M059J (cell line): Measurements from ENCODE around the gene PPT1. TPM values are rescaled to one million over a fixed set of nuclear protein-coding genes. Genes with fewer than 3 reads are reported as not detected.
A peak's percentile ranks its signal among the peaks of the same experiment; 100 is the strongest.

Experiments used
- DNase-seq: peaks from one replicate; pipeline ENCODE4 v3.0.0-alpha.2; 2012; ENCODE audit warnings: low read depth
- total RNA-seq: library from RNA; depleted of rRNA; stranded (reverse); fragments of >200 nt; shearing (Covaris generic); gene quantifications from 2 replicates; pipeline ENCODE4 v1.2.3, GENCODE V29; 2014

PPT1 gene
- total RNA-seq, 1 experiment from 2014 or later: 112 TPM

DNA sequence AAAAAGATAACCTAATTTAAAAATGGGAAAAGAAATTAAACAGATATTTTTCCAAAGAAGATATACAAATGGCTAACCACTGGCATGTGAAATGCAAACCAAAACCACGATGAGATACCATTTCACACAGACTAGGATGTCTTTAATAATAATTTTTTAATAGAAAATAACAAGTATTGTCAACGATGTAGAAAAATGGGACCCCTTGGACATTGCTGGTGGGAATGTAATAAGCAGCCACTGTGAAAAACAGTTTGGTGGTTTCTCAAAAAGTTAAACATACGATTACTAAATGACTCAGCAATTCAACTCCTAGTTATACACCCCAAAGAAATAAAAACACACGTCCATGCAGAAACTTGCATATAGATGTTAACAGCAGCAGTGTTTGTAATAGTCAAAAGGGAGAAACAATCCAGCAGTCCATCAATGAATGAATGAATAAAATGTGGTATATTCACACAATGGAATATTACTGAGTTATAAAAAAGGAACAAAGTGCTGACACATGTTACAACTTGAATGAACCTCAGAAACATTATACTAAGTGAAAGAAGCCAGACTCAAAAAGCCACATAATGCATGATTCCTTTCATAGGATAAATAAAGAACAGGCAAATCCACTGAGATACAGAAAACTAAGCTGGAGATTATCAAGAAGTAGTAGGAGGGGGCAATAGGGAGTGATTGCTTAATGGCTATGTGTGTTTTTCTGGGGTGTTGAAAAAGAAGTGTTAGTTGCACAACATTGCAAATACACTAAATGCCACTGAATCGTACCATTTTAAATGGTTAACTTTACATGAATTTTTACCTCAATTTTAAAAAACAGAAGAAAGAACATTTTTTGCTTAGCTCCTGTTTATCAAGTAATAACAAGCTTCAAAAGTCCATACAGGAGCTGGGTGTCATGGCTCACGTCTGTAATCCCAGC lies 4.1 kb downstream of the PPT1 start:
- no peak for DNase-seq

DNA sequence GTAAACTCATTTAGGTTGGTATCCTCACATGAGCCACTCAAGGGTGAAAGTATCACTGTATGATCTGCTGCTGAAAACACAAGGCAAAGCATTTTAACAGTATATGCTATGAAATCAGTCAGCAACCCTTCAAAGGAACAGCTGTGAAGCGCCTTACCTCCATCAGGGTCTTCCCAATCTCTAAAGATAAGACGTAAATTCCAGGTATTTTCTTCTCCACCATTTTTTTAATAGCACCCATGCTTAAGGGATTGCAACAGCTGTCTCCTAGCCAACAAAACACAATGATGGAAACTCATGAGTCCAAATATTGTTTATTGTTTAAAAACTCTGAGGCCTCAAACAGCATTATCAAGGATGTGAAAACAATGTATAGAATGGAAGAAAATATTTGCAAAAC lies 4.8 kb downstream of the PPT1 start:
- no peak for DNase-seq

DNA sequence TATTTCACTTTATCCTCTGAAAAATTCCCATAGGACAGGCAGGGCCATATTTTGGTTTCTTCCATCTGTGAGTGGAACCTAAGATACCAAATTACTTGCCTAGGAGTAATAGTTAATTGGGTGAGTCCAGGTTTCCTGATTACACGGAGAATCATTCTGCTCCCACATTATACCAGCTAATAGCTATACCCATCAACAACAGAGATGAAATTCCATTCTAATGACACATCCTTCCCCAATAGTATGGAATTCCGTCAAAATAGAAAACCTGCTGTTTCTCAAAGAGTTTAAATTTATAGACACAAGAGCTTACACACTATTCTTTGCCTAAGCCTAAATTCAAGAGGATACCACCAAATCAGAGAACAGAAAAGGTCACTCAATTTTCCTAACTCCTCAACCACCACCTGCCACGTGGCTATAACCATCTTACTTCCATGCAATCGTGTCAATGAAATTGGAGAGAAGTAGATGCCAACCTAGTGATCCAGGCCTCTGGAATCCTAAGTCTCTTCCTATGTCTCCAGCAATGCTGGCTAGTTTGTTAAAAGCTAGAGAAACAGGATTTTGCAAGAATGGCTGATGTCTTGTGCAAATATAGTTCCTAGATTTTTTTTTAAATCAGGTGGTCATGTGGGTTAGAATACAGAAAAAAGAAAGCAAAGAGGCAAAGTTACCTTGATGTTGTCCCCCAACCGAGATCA lies 6.2 kb downstream of the PPT1 start:
- no peak for DNase-seq

DNA sequence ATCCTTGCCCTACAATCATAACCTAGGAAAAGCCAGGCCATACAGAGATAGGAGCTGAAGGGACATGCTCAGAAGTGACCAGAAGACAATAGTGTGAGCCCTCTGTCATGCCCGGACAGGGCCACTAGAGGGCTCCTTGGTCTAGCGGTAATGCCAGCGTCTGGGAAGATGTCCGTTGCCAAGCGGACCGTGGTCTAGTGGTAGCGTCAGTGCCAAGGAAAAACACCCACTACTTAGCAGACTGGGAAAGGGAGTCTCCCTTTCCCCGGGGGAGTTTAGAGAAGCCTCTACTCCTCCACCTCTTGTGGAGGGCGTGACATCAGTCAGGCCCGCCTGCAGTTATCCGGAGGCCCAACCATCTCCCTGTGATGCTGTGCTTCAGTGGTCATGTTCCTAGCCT lies 12.3 kb downstream of the PPT1 start:
- peak; percentile 61 for DNase-seq

DNA sequence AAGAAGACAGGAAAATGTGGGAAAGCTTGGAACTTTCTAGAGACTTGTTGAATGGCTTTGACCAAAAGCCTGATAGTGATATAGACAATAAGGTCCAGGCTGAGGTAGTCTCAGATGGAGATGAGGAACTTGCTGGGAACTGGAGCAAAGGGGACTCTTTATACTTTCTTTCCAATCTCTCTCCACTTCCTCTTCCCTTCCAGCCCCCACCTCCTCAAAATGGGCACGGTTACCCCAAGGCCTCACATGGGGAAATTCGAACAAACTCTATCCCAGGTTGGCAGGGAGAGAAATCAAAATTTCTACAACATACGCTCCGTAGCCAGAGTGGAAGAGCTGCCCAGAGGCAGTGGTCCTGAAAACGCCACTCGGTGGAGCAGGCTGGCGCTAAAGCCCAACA lies 15.2 kb downstream of the PPT1 start:
- no peak for DNase-seq

DNA sequence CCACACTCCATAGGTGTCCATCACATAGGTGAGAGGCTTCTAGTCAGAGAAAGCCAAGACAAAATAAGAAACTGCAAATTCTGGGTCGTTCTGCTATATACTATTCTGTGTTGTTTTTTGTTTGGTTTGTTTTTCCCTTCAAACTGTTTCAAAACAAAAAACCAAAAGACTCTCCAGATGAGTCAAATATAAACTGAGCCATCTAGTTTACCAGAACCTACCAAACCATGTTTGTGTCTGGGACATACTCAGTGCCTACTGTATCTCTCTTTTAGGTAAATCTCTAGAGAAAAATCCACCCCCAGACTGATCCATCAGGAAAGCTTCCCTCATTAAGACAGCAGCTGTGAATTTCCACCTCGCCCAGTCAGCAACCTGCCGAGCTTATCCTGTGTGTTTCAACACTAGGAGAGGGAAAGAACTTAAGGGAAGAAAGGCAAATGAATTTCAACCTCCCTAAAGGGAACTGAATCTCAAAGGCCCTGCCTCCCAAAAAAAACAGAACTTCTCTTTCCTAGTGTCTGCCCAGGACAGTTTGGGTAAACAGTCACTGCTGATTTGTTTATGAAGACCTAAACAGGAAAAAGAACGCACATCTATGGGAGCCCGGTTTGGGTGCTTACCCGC lies 17.2 kb downstream of the PPT1 start:
- DNase-seq: no peak

DNA sequence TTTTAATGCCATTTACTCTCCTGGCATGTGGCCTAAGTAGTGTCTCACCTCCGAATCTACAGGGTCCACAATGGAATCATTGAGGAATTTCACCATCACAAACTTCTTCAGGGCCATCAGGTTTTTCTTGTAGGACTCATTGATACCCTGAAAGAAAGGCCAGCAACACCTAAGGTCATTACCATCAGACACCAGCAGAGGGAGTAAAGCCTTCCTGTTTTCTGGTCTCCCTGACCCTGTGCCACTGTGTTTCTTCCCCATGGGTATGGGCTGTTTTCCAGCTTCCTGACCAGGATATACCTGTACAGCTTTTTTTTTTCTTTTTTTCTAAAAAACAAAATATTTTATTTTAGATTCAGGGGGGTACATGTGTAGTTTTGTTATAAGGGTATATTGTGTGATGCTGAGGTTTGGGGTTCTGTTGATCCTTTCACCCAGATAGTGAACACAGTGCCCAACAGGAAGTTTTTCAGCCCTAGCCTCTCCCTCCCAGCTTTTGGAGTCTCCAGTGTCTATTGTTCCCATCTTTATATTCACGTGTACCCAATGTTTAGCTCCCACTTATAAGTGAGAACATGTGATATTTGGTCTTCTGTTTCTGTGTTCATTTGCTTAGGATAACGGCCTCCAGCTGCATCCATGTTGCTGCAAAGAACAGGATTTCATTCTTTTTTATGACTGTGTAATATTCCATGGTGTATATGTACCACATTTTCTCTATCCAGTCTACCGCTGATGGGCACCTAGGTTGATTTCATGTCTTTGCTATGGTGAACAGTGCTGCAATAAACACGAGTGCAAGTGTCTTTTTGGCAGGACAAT lies 18.3 kb downstream of the PPT1 start:
- DNase-seq: peak; percentile 76

DNA sequence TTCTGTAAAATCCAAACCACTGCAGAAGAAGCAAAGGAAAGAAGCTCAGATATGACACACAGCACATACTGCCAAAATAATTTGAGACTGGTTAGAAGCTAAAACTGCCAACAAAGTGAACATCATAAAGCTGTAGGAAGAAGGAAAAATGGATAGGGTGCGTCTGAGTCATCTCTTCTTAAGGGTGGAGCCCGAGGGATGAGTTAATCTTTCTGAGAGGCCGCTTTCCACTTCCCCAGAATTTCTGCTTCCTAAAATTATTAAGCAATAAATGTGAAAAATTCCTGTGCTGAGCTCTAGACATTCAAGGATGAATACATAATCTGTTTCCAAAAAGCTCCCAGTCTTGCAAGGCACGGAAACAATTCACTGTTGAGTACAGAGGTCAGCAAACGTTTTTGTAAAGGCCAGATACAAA lies 20.1 kb downstream of the PPT1 start:
- peak; percentile 16 for DNase-seq

DNA sequence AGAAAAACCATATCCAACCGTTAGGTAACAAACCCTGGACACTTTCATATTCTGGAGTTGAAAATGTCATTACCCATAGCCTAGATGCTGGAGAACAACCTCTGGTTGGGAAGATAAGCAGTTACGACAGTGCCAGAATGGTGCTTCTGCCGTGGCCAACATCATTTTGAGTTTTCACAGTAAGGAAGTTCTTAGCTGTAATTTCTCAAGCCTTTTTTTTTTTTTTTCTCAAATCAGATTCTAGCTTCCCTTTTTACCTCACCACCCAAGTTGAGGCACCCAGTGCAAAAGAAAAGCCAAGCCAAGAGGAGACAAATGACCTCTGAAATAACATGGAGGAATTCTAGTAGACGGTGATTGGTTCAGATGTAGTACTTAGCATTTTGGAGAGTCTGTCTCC lies 21.8 kb downstream of the PPT1 start:
- DNase-seq: no peak

DNA sequence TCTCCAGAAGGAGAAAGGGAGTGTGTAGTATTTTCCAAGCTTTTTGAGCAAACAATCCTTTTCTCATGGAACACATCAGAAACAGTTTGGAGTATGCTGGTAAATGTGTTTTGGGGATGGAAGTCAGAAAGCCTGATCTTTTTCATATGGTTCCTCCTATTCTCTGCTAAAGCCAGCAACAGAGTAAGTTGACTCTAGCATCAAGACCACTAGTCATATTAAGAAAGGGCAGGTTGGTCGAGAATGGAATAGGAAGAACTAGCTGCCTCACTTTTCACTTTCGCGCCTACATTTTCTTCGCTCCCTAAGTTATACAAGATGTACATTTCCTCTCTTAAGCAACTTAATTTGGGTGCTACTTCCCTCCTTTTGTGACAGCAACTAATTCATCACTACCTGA lies 24.0 kb downstream of the PPT1 start:
- no peak for DNase-seq

DNA sequence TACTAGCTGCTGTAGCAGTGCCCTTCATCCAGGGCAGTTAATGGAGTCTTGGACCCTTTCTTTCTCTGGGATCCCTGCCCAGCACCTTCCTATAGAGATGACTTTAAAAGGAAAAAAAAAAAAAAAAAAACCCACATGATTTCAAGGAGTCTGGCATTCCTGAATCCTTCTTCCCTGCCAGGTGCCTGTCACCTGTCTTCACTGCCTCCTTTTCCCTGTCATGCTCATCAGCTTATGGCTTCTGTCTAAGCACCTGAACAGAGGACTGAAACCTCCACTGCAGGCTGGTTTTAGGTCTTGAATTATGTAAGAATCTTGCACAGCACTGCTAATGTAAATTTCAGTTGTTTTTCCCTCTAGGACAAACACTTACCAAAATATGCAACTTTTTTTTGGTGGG lies 24.9 kb downstream of the PPT1 start:
- DNase-seq: no peak

DNA sequence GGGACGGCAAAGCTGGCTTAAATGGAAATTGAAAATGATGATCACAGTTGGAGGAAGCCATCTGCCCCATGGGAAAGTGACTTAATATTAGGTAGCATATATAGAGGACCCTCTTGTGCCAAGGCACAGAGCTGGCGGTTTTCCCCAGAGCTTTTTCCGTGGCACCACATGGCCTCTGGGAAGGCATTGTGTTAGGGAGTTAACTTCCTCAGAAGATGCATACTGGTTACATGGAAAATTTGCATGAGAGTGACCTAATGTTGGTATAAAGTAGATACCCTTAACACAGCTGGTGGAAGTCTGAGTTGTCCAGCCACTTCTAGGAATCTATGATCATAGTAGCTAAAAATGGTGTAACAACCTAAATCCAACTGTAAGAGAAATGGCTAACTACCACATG lies 29.2 kb downstream of the PPT1 start:
- no peak for DNase-seq

DNA sequence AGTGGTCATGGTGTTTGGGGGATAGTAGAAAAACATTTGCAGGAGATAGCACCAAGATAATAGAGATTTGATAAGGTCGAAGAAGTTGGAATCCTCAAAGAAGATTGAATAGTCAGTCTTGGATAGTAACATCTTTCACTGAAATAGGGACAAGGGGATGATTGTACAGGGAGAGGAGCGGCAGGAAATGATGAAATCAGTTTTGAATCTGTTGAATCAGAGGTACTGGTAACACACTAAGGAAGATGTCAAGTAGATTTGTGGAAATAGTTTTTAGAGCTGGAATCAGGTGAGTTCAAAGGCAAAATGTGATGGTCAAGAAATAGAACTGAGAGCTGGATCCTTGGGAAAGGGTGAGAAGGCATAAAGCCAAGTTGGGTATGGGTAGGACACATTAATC lies 30.0 kb downstream of the PPT1 start:
- no peak for DNase-seq

DNA sequence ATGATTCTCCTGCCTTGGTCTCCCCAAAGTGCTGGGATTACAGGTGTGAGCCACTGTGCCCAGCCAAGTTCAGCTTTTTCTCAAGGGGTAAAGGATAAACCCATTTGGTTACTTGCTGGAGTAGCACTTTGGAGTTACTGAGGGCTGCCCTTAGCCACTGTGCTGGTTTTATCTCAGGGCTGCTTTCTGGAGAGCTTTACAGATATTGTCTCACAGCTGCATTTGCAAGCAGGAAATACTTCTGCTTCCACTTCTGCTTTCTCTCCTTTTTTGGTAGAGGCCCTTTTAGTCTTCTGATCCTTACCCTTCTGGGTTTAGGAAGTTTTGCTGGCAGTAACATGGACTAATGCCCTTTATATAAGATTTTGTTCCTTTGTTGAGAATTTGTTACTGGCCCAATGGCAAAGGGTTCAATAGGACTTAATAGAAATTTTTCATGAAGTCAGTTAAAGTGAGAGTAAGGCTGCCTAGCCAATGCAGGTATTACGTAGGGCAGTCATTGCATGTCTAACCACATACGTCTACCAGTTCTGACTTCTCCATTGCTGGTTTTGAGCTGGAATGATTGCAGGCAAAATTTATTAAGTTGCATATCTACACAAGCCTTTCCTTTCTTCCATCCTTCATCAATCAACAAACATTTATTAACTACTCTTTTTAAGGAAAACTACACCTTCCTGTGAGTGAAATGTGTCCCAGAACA lies 32.1 kb downstream of the PPT1 start:
- no peak for DNase-seq

DNA sequence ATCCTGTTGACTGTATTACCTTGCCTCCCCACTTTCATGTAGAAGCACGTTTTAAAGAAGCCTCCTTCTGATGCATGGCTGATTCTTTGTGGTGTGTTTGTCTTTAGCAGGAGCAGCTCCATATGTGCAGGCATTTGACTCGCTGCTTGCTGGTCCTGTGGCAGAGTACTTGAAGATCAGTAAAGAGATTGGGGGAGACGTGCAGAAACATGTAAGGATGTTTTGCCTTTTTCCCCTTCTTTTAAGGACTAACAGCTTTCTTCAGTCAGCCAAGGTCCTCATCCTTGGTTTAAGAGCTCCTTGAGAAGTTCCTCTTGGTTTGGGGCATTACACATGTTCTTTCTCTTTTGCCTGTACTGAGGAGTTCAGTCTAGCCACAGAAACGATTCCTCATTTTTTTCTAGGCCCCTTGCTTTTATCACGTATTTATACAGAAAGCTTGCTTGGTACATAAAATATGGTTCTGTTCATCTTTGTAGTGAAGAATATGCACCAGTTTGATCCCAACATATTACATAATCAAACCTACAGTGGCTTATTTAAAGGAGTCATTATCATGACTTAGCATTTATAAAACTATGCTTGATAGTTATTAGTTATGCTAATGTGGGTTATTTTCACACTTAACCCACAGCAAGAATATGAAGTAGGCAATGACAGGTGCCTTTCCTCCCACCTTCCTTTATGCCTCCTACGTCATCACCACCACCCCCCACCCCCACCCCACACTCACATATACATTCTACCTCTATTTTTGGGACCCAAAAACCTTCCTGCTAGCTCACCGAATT lies 36.9 kb downstream of the PPT1 start:
- no peak for DNase-seq

DNA sequence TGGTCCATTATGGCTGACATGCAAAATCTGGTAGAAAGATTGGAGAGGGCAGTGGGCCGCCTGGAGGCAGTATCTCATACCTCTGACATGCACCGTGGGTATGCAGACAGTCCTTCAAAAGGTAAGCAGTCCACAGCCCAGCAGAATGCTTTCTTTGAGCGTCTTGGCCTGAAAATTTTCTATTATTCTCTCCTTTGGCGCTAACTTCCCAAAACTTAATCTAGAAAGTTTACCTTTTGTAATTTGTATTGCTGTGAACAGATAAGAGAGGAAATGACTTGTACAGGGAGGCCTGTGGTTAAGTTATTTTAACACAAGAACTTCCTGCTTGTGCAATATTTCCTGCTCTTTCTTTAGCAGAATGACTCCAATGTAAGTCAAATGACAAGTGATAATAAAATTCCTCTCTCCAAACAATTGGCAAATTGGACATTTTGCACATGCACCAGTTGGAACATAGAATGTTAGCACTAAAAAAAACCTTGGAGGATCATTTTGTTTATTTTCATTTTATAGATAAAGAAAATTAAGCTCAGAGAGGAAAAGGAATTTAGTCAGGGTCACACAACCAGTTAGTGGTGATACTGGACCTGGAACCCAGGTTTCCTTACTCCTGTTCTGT lies 37.6 kb downstream of the PPT1 start:
- DNase-seq: peak; percentile 60

DNA sequence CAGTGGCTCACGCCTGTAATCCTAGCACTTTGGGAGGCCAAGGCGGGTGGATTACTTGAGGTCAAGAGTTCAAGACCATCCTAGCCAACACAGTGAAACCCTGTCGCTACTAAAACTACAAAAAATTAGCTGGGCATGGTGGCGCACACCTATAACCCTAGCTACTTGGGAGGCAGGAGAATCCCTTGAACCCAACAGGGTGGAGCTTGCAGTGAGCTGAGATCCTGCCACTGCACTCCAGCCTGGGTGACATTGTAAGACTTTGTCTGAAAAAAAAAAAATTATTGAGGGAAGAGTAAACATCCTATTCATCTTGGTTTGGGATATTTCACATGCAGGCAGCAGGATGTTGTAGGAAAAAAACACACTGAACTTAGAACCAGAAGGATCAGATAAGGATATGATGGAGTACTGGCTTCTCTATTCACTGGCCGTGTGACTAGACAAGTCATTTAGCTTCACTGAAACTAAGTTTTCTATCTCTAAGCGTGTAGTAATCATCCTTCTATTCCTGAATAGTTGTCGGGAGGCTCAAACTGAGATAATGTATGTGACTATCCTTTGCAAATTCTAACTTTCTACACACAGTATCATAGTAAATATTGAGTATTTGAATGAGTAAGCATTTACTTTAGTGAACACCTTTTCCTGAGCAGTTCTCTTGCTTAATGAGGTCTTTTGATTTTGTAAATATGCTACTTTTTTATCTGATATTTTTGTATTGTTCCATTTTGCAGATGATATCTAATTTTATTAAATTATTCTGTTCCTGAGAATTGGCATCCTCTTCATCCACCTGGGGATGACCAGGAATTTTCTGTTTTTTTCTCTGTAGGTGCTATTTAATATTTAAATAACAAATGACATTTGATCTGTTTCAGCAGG lies 38.4 kb downstream of the PPT1 start:
- DNase-seq: no peak

DNA sequence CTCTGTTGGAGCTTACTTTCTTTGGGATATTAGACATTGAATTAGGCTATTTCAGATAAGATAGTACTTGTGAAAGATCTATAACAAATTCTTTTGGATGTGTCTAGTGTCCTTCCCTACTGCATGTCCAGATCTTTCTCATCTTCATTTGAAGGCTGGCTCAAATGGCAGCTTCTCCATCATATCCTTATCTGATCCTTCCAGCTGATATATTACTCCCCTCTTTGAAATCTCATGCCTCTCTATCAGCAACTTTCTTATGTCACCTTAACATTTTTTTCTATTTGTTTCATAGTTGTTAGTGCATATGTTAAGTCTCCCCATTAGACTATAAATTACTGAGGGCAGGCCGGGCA lies 39.0 kb downstream of the PPT1 start:
- DNase-seq: no peak
